Activated B cell treated with CpG ODN at 0.5 μM for 24 hours (primary cell): ENCODE data around the gene PPP6R2. TPM values are rescaled to one million over a fixed set of nuclear protein-coding genes. Genes with fewer than 3 reads are reported as not detected.

Experiments
- ATAC-seq: fragments of 200-7000 bp; cut with Tn5 transposase; one replicate; pipeline ENCODE4 v1.10.0; 2021; ENCODE audit warnings: low read depth, mild to moderate bottlenecking, moderate library complexity
- CTCF ChIA-PET: fragments of 350-600 bp; sonication (Branson Sonifier 250); formaldehyde crosslinking; loops from one replicate; lab custom pipeline; 2021; ENCODE audit warnings: antibody characterized with exemption; lab: Charles Lee
- POLR2A ChIA-PET: fragments of 350-600 bp; sonication (Branson Sonifier 250); formaldehyde crosslinking; loops from one replicate; lab custom pipeline; 2021; ENCODE audit warnings: antibody characterized with exemption; lab: Charles Lee
- DNase-seq: peaks from one replicate; pipeline ENCODE4 v3.0.0; 2022
- H3K27ac Mint-ChIP-seq: one replicate; pipeline ENCODE4 v1.8.0; 2020; ENCODE audit warnings: mixed read lengths
- H3K27me3 Mint-ChIP-seq: one replicate; pipeline ENCODE4 v1.8.0; 2021; ENCODE audit warnings: mixed read lengths
- H3K36me3 Mint-ChIP-seq: one replicate; pipeline ENCODE4 v1.8.0; 2021; ENCODE audit warnings: low read depth, mixed read lengths
- H3K4me1 Mint-ChIP-seq: one replicate; pipeline ENCODE4 v1.8.0; 2021; ENCODE audit warnings: mixed read lengths
- H3K4me3 Mint-ChIP-seq: one replicate; pipeline ENCODE4 v1.8.0; 2020; ENCODE audit warnings: mild to moderate bottlenecking, mixed read lengths
- H3K9me3 Mint-ChIP-seq: one replicate; pipeline ENCODE4 v1.8.0; 2020; ENCODE audit warnings: mixed read lengths
- CTCF ChIP-seq: fragments of 200-600 bp; IDR thresholded peaks from one replicate; pipeline ENCODE4 v1.8.0; 2022; ENCODE audit warnings: antibody characterized with exemption, mild to moderate bottlenecking
- intact Hi-C: fragments of 100-400 bp; cut with micrococcal nuclease; formaldehyde crosslinking; loops from one replicate; pipeline ENCODE4 v1.15.1; 2024
- total RNA-seq: library from RNA; stranded (reverse); gene quantifications from 2 replicates; pipeline ENCODE4 v1.2.3, GENCODE V29; 2022

Gene PPP6R2
- total RNA-seq, 1 donor from 2014 or later: 77.3 TPM

GRCh38 chr22:50473088-50473487 is 130.0 kb downstream of the PPP6R2 start:
- CTCF ChIA-PET: interaction anchor here (0.9 to 1.6 kb wide), 3 partner anchors 46 to 148 kb away, joined by 3 to 5 read pairs (median 4); partner anchors contain the start of gene SCO2
- POLR2A ChIA-PET: interaction anchor here (0.7 to 1.4 kb wide), 3 partner anchors 29 to 54 kb away, joined by 3 to 6 read pairs (median 4); partner anchors contain the start of gene SCO2
- TF ChIP-seq CTCF: no peak
- peaks cover 65% of the 10 kb centered on the region for H3K4me1 Mint-ChIP-seq
- H3K27ac Mint-ChIP-seq: peak overlapping the region; percentile 63
- H3K27me3 Mint-ChIP-seq: no peaks in the 10 kb centered on the region
- ATAC-seq (no peak), DNase-seq (no peak)
- peaks cover 4% of the 10 kb centered on the region for H3K36me3 Mint-ChIP-seq
- intact Hi-C loops: loop anchor here (5.0 to 10.0 kb wide), 4 partner anchors 69 to 538 kb away; partner anchors contain the start of gene TUBGCP6
- H3K9me3 Mint-ChIP-seq: no peaks in the 10 kb centered on the region
- peak overlapping the region; percentile 88 for H3K4me3 Mint-ChIP-seq

DNA sequence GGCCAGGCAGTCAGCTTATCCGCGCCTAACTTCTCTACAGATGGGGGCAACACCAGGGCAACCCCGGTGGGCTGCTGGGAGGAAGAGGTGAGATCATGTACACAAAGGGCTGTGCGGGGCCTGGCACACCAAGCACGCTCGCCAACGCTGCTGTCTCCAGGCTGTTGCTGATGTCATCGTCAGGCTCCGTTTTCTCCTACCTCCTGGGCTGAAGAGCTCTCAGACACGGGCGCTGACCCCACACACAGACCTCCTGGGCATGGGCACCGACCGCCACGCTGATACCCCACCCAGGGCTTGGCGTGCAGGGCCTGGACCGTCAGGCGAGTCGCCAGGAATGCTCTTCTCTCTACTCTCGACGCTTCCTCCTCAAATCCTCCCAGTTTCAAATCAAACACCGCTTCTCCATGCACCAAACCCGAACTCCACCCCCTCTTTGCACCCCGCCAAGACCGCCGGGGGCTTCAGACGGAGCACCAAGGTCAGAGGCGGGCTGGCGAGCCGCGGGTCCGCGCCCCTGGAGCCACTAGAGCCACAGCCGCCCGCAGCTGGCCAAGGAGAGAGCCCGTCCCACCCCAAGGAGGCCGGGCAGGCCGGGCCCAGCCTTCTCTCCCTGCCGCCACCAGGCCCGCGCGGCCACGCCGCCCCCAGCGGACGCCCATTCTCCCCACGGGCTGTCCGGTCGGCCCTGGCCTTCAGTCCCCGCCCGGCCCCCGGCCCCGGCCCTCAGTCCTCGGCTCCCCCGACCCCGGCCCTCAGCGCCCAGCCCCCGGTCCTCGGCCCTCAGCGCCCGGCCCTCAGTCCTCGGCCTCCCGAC is 130.9 kb downstream of the PPP6R2 start:
- TF ChIP-seq CTCF: no peak
- DNase-seq (no peak), ATAC-seq (no peak)
- H3K4me3 Mint-ChIP-seq: peak overlapping the region; percentile 88
- intact Hi-C loops: loop anchor here (2.0 to 10.0 kb wide), 5 partner anchors 57 to 539 kb away; partner anchors contain the start of genes TUBGCP6 and TYMP
- H3K36me3 Mint-ChIP-seq: peaks cover 2% of the 10 kb centered on the region
- peaks cover 57% of the 10 kb centered on the region for H3K4me1 Mint-ChIP-seq
- H3K27ac Mint-ChIP-seq: peak overlapping the region; percentile 78
- no peaks in the 10 kb centered on the region for H3K27me3 Mint-ChIP-seq
- ChIA-PET CTCF (interaction anchor here (1.3 kb wide), 1 partner anchor 147 kb away, joined by 5 read pairs; no protein-coding TSS in a partner anchor), POLR2A (interaction anchor here (0.5 to 1.4 kb wide), 2 partner anchors 51 to 96 kb away, joined by 5 to 6 read pairs; partner anchors contain the start of gene SCO2)
- H3K9me3 Mint-ChIP-seq: no peaks in the 10 kb centered on the region

DNA sequence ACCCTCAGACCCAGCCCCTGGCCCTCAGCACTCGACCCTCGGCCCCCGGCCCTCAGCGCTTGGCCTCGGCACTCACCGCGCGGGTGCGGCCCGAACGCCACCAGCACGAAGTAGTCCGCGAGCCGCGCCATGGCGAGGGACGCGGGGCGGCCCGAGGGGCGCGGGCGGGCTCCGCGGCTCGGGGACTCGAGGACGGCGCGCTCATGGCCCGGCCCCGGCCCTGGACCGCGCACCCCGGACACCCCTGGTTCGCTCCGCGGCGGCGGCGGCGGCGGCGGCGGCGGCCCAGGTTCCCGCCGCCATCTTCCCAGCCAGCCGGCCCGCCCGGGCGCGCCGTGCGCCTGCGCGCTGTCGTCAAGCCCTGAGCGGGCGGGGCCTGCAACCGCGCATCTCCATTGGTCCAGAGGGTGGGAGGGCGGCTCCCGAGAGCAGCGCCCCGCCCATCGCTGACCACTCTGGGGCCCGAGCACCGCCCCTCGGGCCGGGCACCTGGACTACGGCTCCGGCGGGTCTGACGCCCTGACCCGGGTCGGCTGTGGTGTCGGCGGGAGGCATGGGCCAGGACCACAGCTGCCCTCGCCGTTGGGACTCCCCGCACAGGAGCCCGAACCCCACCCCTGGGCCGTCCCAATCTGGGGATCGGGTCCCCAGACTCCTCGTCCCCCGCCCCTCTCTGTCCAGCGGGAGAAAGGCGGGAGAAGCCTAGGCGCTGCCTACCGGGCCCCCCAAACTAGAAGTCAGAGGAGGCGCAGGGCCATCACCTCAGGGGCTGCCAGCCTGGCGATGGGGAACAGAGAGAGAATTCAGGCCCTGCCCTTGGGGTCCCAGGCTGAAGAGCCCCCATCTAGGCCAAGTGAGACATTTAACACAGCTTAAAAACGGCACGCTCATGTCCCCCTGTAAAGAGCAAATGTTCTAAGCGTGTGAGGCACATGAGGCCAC is 131.9 kb downstream of the PPP6R2 start, which contains the start of gene SBF1:
Gene SBF1, minus strand, starts transcription at position 326 of the 942 bp plus-strand sequence. Its CDS starts 195 bp downstream, at position 131.
- ChIA-PET CTCF (no interaction called here), POLR2A (no interaction called here)
- ATAC-seq: peak; percentile 79
- H3K36me3 Mint-ChIP-seq: peaks cover 2% of the 10 kb centered on the region
- H3K4me3 Mint-ChIP-seq: peak within 1 kb of the TSS; percentile 88
- DNase-seq: peak; percentile 89
- peak within 1 kb of the TSS; percentile 78 for H3K27ac Mint-ChIP-seq
- H3K4me1 Mint-ChIP-seq: peaks cover 48% of the 10 kb centered on the region
- H3K9me3 Mint-ChIP-seq: no peaks in the 10 kb centered on the region
- intact Hi-C loops: loop anchor here (1.0 to 10.0 kb wide), 7 partner anchors 32 to 540 kb away; partner anchors contain the start of genes LMF2, SCO2, TUBGCP6 and TYMP
- TF ChIP-seq CTCF: no peak
- H3K27me3 Mint-ChIP-seq: no peaks in the 10 kb centered on the region

GRCh38 chr22:50475652-50476002 is 132.5 kb downstream of the PPP6R2 start:
- ATAC-seq: no peak
- DNase-seq: no peak
- ChIA-PET POLR2A (no interaction called here), CTCF (no interaction called here)
- H3K4me3 Mint-ChIP-seq: peak overlapping the region; percentile 66
- peaks cover 2% of the 10 kb centered on the region for H3K36me3 Mint-ChIP-seq
- H3K27ac Mint-ChIP-seq: peak overlapping the region; percentile 74
- H3K27me3 Mint-ChIP-seq: no peaks in the 10 kb centered on the region
- TF ChIP-seq CTCF: no peak
- no peaks in the 10 kb centered on the region for H3K9me3 Mint-ChIP-seq
- intact Hi-C loops: loop anchor here (1.0 to 10.0 kb wide), 5 partner anchors 32 to 541 kb away; partner anchors contain the start of genes LMF2, SCO2, TUBGCP6 and TYMP
- peaks cover 44% of the 10 kb centered on the region for H3K4me1 Mint-ChIP-seq
